HG03066 (cell line): ENCODE results near the gene NR1H2.
"Not testable (repeated sequence)": the region's sequence is repeated elsewhere in the genome, so short reads cannot be mapped to it uniquely, and the experiment has no call there.

ENCODE experiments used
- ATAC-seq: cut with Tn5 transposase; IDR thresholded peaks from one replicate; pipeline ENCODE4 v1.9.1; 2021; ENCODE audit warnings: low read depth; ENCODE audit not compliant: unreplicated experiment

Gene NR1H2

GRCh38 chr19:50377517-50377916 lies 1.3 kb downstream of the NR1H2 start:
- no peak for ATAC-seq

GRCh38 chr19:50378169-50378862 lies 2.1 kb downstream of the NR1H2 start:
- no peak for ATAC-seq

GRCh38 chr19:50378863-50379236 lies 2.6 kb downstream of the NR1H2 start:
- no peak for ATAC-seq

GRCh38 chr19:50379602-50380001 lies 3.3 kb downstream of the NR1H2 start:
- no peak for ATAC-seq

GRCh38 chr19:50380137-50380536 lies 3.9 kb downstream of the NR1H2 start:
- no peak for ATAC-seq

- ATAC-seq = no peak
These were observed 4.5 kb downstream of the NR1H2 start for GRCh38 chr19:50380751-50381151.

- no peak for ATAC-seq
These were observed 5.8 kb downstream of the NR1H2 start for GRCh38 chr19:50381881-50382729.

GRCh38 chr19:50383001-50383851 lies 7.0 kb downstream of the NR1H2 start:
- no peak for ATAC-seq

- peak; percentile 78 for ATAC-seq
These were observed 7.8 kb downstream of the NR1H2 start, which contains the start of gene POLD1 for GRCh38 chr19:50383852-50384684. Gene POLD1 (plus strand): TSS chr19:50384347. CDS start chr19:50398852, 14,505 bp downstream.

- no peak for ATAC-seq
These were observed 8.7 kb downstream of the NR1H2 start for GRCh38 chr19:50384685-50385535.

- ATAC-seq = no peak
These were observed 11.1 kb downstream of the NR1H2 start for GRCh38 chr19:50387176-50387867.

- no peak for ATAC-seq
These were observed 11.6 kb downstream of the NR1H2 start for GRCh38 chr19:50387868-50388245.

GRCh38 chr19:50390295-50390694 lies 14.0 kb downstream of the NR1H2 start:
- not testable (repeated sequence) for ATAC-seq

GRCh38 chr19:50390952-50391351 lies 14.7 kb downstream of the NR1H2 start:
- not testable (repeated sequence) for ATAC-seq

- no peak for ATAC-seq
These were observed 16.5 kb downstream of the NR1H2 start for GRCh38 chr19:50392759-50393158.

- ATAC-seq = no peak
These were observed 17.3 kb downstream of the NR1H2 start for GRCh38 chr19:50393589-50393988.

GRCh38 chr19:50394017-50394416 lies 17.8 kb downstream of the NR1H2 start:
- ATAC-seq = no peak

GRCh38 chr19:50398675-50399367 lies 22.6 kb downstream of the NR1H2 start:
- ATAC-seq = no peak
